ENCODE data around the gene C1orf159. TPM values are rescaled to one million over a fixed set of nuclear protein-coding genes. Genes with fewer than 3 reads are reported as not detected.

The C1orf159 gene
- total and polyA plus RNA-seq, 10 of the 15 experiments (the other 5 are each of a cell fraction or from before 2014, with no cell fraction given) = 0.11 to 23.4 (median 8.0) TPM

- TF ChIP-seq LARP7 (IDR thresholded peaks at IDR 0.05) = peak; percentile 31
- TF ChIP-seq RCOR1 (conservative IDR thresholded peaks at IDR 0.05; ENCODE audit: low read depth, low read length) = no peak; the same call in 1 of the 2 replicates
- TF ChIP-seq ZNF217 (IDR thresholded peaks at IDR 0.05) = 0 out of 2 replicates have a peak, but pooled peaks have one; percentile 19
- peak; percentile 94 for TF ChIP-seq CREB1 (IDR thresholded peaks at IDR 0.05; ENCODE audit: low read depth)
- TF ChIP-seq IRF5 (IDR thresholded peaks at IDR 0.05; ENCODE audit: borderline replicate concordance) = no peak
- TF ChIP-seq PML (IDR thresholded peaks at IDR 0.05; ENCODE audit: low read length) = no peak; the same call in 1 of the 2 replicates
- peak; percentile 14; the same call in 1 of the 2 replicates for TF ChIP-seq BMI1 (IDR thresholded peaks at IDR 0.05; ENCODE audit: borderline replicate concordance)
- TF ChIP-seq RAD21 (IDR thresholded peaks at IDR 0.05; ENCODE audit: insufficient read depth, low read depth, low read length) = peak; percentile 70
- 0 out of 2 replicates have a peak, but pooled peaks have one; percentile 18 for TF ChIP-seq ATF3 (IDR thresholded peaks at IDR 0.05; ENCODE audit: borderline replicate concordance, extremely low read depth, low read depth, low read length)
- 0 out of 2 replicates have a peak, but pooled peaks have one; percentile 54 for TF ChIP-seq POLR2AphosphoS2 (IDR thresholded peaks at IDR 0.05; ENCODE audit: low read depth, low read length)
- no peak for TF ChIP-seq NFXL1 (IDR thresholded peaks at IDR 0.05; ENCODE audit: borderline replicate concordance)
- TF ChIP-seq REST (IDR thresholded peaks at IDR 0.05; ENCODE audit: low read depth, low read length) = no peak
- TF ChIP-seq ATF2 (IDR thresholded peaks at IDR 0.05; ENCODE audit: low read length) = no peak
- peak; percentile 97 for TF ChIP-seq CREM (IDR thresholded peaks at IDR 0.05; ENCODE audit: low read depth)
- TF ChIP-seq ASH2L (IDR thresholded peaks at IDR 0.05; ENCODE audit: borderline replicate concordance, low read depth) = no peak
- TF ChIP-seq ELK1 (IDR thresholded peaks at IDR 0.05; ENCODE audit: low read depth, low read length) = 0 out of 2 replicates have a peak, but pooled peaks have one; percentile 11
- peak; percentile 89 for TF ChIP-seq EED (IDR thresholded peaks at IDR 0.05; ENCODE audit: low read depth)
- no peak for TF ChIP-seq NKRF (conservative IDR thresholded peaks at IDR 0.05)
- TF ChIP-seq NBN (IDR thresholded peaks at IDR 0.05) = peak; percentile 89
Measured at GRCh38 chr1:1063945-1064831, 51.7 kb downstream of the C1orf159 start (continued).

Measured in GM12878 (cell line).